ENCODE results near the gene PTPRC.

PTPRC gene

DNA sequence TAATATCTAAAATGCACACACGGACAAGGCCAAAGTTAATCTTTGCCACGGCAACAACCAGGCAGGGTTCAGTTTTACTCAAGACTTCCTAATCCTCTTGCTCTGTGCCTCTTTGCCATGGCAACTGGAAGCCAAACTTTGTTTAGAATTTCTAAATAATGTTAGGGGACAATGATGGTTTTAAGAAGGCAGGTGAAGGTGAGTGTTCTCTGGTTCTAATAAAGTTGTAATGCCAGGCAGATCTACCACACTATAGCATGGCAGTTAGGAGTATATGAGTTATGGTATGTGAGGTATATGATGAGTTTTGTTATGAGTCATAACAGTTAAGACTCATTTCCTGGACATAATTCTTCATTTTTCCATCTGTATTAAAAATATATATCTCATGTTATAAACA lies 2.7 kb downstream of the PTPRC start:
- in situ Hi-C loops (cut with MboI; ENCODE audit: low sequenced_read_pairs, unreplicated experiment), result loop anchor here (25.0 kb wide), 1 partner anchor 479 kb away; the partner anchor contains the start of gene NEK7
- DNase-seq (ENCODE audit: low spot score), result no peak
- TF ChIP-seq, protein P1, sequence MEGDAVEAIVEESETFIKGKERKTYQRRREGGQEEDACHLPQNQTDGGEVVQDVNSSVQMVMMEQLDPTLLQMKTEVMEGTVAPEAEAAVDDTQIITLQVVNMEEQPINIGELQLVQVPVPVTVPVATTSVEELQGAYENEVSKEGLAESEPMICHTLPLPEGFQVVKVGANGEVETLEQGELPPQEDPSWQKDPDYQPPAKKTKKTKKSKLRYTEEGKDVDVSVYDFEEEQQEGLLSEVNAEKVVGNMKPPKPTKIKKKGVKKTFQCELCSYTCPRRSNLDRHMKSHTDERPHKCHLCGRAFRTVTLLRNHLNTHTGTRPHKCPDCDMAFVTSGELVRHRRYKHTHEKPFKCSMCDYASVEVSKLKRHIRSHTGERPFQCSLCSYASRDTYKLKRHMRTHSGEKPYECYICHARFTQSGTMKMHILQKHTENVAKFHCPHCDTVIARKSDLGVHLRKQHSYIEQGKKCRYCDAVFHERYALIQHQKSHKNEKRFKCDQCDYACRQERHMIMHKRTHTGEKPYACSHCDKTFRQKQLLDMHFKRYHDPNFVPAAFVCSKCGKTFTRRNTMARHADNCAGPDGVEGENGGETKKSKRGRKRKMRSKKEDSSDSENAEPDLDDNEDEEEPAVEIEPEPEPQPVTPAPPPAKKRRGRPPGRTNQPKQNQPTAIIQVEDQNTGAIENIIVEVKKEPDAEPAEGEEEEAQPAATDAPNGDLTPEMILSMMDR (IDR thresholded peaks at IDR 0.05; ENCODE audit: borderline replicate concordance, control extremely low read depth, extremely low read depth, insufficient read depth, missing control alignments), result no peak

DNA sequence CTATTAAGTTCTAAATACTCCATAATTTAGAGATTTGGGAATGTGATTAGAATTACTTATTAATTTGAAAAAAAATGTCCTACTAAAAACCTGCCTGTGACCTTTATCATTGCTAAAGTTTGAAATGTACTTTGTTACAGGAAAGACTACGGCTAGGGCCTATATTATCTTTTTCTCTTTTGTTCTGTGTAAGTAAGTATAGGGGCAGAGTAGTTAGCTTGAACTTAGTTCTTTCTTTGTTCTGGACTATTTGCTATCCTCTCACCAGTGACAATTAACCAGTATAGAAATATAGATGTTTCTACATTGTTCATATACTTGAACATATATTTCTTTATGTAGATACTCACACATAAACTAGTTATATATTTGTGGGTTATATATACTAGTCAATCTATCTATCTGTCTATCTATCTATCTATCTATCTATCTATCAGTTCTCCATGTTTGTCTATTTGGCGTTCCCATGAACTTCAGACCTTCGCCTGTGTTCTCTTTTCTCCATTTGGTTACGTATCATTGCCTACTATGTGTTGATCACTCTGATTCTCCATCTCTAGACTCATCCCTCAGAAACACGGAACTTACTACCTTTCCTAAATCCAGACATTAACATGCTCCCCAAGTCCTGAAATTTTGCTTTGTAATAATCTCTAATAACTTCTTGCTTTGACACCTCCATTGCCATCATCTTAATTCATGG lies 3.3 kb downstream of the PTPRC start:
- in situ Hi-C loops (cut with MboI; ENCODE audit: low sequenced_read_pairs, unreplicated experiment), result loop anchor here (25.0 kb wide), 1 partner anchor 480 kb away; the partner anchor contains the start of gene NEK7
- DNase-seq (ENCODE audit: low spot score), result no peak
- TF ChIP-seq, protein P1 (IDR thresholded peaks at IDR 0.05; ENCODE audit: borderline replicate concordance, control extremely low read depth, extremely low read depth, insufficient read depth, missing control alignments), result no peak

DNA sequence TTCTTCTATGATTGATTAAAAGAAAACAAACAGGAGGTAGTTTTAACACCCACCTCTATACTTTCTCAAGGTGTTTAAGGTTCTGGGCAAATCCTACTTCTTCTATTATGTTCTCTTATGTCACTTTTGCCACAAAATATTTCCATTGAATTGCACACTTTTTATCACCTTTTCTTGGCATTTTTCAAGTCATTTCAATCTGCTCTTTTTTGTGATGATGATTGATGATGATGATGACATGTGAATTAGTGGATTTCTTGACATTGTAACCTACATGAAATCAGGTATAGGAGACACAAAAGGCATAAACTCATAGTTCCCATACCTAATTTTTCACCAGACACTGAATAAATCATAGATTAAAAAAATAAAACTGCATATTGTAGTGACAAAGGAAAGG lies 4.1 kb downstream of the PTPRC start:
- TF ChIP-seq, protein P1 (IDR thresholded peaks at IDR 0.05; ENCODE audit: borderline replicate concordance, control extremely low read depth, extremely low read depth, insufficient read depth, missing control alignments), result no peak
- DNase-seq (ENCODE audit: low spot score), result no peak
- in situ Hi-C loops (cut with MboI; ENCODE audit: low sequenced_read_pairs, unreplicated experiment), result loop anchor here (25.0 kb wide), 1 partner anchor 481 kb away; the partner anchor contains the start of gene NEK7

DNA sequence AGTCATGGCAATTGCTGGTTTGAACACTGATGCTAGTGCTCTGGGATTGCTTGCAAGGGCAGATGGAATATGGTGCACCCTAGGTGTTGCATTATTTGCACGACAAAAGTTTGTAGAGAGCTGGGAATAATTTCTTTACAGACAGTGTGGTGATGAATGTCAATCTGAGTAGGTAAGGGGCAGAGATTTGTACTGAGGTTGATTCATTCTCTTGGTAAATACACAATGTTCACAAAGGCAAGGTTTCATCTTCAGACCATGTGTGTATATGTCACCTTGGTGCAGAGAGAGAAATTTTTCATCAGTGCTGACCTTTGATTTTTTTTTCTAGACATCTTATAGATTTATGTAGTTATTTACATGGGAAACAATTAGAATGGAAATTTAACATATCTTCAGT lies 5.0 kb downstream of the PTPRC start:
- in situ Hi-C loops (cut with MboI; ENCODE audit: low sequenced_read_pairs, unreplicated experiment), result loop anchor here (25.0 kb wide), 1 partner anchor 482 kb away; the partner anchor contains the start of gene NEK7
- TF ChIP-seq, protein P1 (IDR thresholded peaks at IDR 0.05; ENCODE audit: borderline replicate concordance, control extremely low read depth, extremely low read depth, insufficient read depth, missing control alignments), result no peak
- no peak for DNase-seq (ENCODE audit: low spot score)

DNA sequence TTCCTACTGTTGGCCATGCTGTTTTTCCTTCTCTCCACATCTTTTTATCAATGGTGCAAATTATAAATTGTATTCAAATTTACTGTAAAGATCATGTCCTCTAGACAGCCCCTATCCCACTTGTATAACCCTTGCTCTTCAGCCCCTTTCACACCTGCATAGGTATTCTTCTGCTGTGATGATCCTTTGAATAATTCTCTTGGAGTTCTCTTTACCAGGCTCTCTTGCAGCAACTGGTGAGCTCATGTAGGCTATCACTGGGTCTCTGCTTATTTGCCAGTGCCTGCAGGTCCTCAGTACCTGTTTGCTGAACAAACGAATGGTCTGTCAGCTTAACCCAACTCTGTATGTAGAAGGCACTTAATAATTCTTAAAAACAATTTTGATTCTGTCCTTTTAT lies 8.2 kb downstream of the PTPRC start:
- no peak for DNase-seq (ENCODE audit: low spot score)
- TF ChIP-seq, protein P1 (IDR thresholded peaks at IDR 0.05; ENCODE audit: borderline replicate concordance, control extremely low read depth, extremely low read depth, insufficient read depth, missing control alignments), result no peak
- in situ Hi-C loops (cut with MboI; ENCODE audit: low sequenced_read_pairs, unreplicated experiment), result loop anchor here (25.0 kb wide), 1 partner anchor 485 kb away; the partner anchor contains the start of gene NEK7

DNA sequence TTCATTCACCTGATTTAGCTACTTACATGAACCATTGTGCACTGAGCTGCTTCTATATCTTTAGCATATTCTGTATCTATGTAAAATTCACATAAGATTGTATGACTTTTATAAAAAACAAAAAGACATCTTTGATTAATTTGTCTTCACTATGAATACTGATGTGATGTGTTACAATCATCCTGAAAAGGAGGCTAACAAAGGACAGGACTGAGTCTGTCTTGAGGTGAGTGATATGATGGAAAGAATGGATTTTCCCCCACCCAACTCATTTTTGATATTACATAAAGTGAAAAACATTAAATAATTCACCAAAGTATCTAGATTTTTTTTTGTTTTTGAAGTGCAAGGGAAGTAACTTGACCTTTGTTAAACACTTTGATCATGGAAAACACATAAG lies 9.8 kb downstream of the PTPRC start:
- TF ChIP-seq, protein P1 (IDR thresholded peaks at IDR 0.05; ENCODE audit: borderline replicate concordance, control extremely low read depth, extremely low read depth, insufficient read depth, missing control alignments), result no peak
- no peak for DNase-seq (ENCODE audit: low spot score)
- in situ Hi-C loops (cut with MboI; ENCODE audit: low sequenced_read_pairs, unreplicated experiment), result loop anchor here (25.0 kb wide), 1 partner anchor 486 kb away; the partner anchor contains the start of gene NEK7
